ENCODE measurements around the gene DPH2. TPM values are rescaled to one million over a fixed set of nuclear protein-coding genes. Genes with fewer than 3 reads are reported as not detected.

DPH2 gene
- total RNA-seq, 1 donor from 2014 or later = 51.6 TPM

- Mint-ChIP-seq H3K36me3 (ENCODE audit: low read depth) (no peaks in the 10 kb centered on the region), H3K4me3 (no peak overlapping the region), H3K4me1 (peaks cover 7% of the 10 kb centered on the region), H3K27me3 (no peaks in the 10 kb centered on the region), H3K27ac (no peak overlapping the region), H3K9me3 (no peaks in the 10 kb centered on the region)
- TF ChIP-seq CTCF (IDR thresholded peaks at IDR 0.05) = no peak
- POLR2A ChIA-PET = no interaction called here
- CTCF ChIA-PET = no interaction called here
- no peak for DNase-seq
- intact Hi-C loops (cut with micrococcal nuclease) = no loop called here
- ATAC-seq (ENCODE audit: low read depth) = no peak
Measured at GRCh38 chr1:43984855-43985254, 15.0 kb downstream of the DPH2 start.

- Mint-ChIP-seq H3K9me3 (no peaks in the 10 kb centered on the region), H3K36me3 (ENCODE audit: low read depth) (no peaks in the 10 kb centered on the region), H3K27ac (no peak overlapping the region), H3K27me3 (no peaks in the 10 kb centered on the region), H3K4me3 (no peak overlapping the region), H3K4me1 (peaks cover 3% of the 10 kb centered on the region)
- DNase-seq (no peak), ATAC-seq (ENCODE audit: low read depth) (no peak)
- no peak for TF ChIP-seq CTCF (IDR thresholded peaks at IDR 0.05)
- ChIA-PET POLR2A (no interaction called here), CTCF (no interaction called here)
- intact Hi-C loops (cut with micrococcal nuclease) = no loop called here
Measured at GRCh38 chr1:43985984-43986595, 16.3 kb downstream of the DPH2 start.

- ChIA-PET CTCF (no interaction called here), POLR2A (no interaction called here)
- DNase-seq (no peak), ATAC-seq (ENCODE audit: low read depth) (no peak)
- Mint-ChIP-seq H3K4me3 (no peak overlapping the region), H3K36me3 (ENCODE audit: low read depth) (peaks cover 2% of the 10 kb centered on the region), H3K27ac (no peak overlapping the region), H3K27me3 (no peaks in the 10 kb centered on the region), H3K4me1 (peaks cover 7% of the 10 kb centered on the region), H3K9me3 (no peaks in the 10 kb centered on the region)
- TF ChIP-seq CTCF (IDR thresholded peaks at IDR 0.05) = no peak
- intact Hi-C loops (cut with micrococcal nuclease) = no loop called here
Measured at GRCh38 chr1:43986712-43987111, 16.9 kb downstream of the DPH2 start.

GRCh38 chr1:43987159-43987902, 17.5 kb downstream of the DPH2 start:
- TF ChIP-seq CTCF (IDR thresholded peaks at IDR 0.05) = no peak
- DNase-seq (no peak), ATAC-seq (ENCODE audit: low read depth) (no peak)
- ChIA-PET POLR2A (no interaction called here), CTCF (interaction anchor here (1.0 kb wide), 1 partner anchor 49 kb away, joined by 5 read pairs; no protein-coding TSS in a partner anchor)
- no peaks in the 10 kb centered on the region for H3K9me3 Mint-ChIP-seq
- no peak overlapping the region for H3K4me3 Mint-ChIP-seq
- peaks cover 2% of the 10 kb centered on the region for H3K36me3 Mint-ChIP-seq (ENCODE audit: low read depth)
- intact Hi-C loops (cut with micrococcal nuclease) = no loop called here
- no peaks in the 10 kb centered on the region for H3K27me3 Mint-ChIP-seq
- no peak overlapping the region for H3K27ac Mint-ChIP-seq
- H3K4me1 Mint-ChIP-seq = peaks cover 11% of the 10 kb centered on the region

Data from activated B cell treated with CpG ODN at 0.5 μM for 24 hours (primary cell).